OCI-LY1 (cell line): ENCODE data around the gene TRAPPC2L.

Experiments used
- H2AFZ ChIP-seq: fragments of 200-600 bp; sonication (generic), shearing (Covaris generic); 2 replicates; pipeline ENCODE4 v1.6.0; 2014; ENCODE audit warnings: antibody characterized with exemption, mild to moderate bottlenecking, low read length
- H3F3A ChIP-seq: fragments of 200-600 bp; sonication (generic), shearing (Covaris generic); 2 replicates; pipeline ENCODE4 v1.6.0; 2014; ENCODE audit warnings: mild to moderate bottlenecking, antibody characterized with exemption, low read length, moderate library complexity; ENCODE audit not compliant: insufficient read depth
- H3K27ac ChIP-seq: fragments of 200-600 bp; sonication (generic); 2 replicates; pipeline ENCODE4 v1.5.1; 2014; ENCODE audit warnings: low read length, mixed run types, mild to moderate bottlenecking, low read depth; ENCODE audit not compliant: poor library complexity, severe bottlenecking
- H3K27me3 ChIP-seq: fragments of 200-600 bp; sonication (generic); 2 replicates; pipeline ENCODE4 v1.6.0; 2014; ENCODE audit warnings: antibody characterized with exemption, mild to moderate bottlenecking, low read length, moderate library complexity; ENCODE audit not compliant: insufficient read depth
- H3K36me3 ChIP-seq: fragments of 200-600 bp; sonication (generic); 2 replicates; pipeline ENCODE4 v1.6.1; 2014; ENCODE audit warnings: mild to moderate bottlenecking, antibody characterized with exemption, low read length, moderate library complexity, mixed read lengths; ENCODE audit not compliant: insufficient read depth
- H3K4me1 ChIP-seq: fragments of 200-600 bp; sonication (generic); 2 replicates; pipeline ENCODE4 v1.5.1; 2014; ENCODE audit warnings: mild to moderate bottlenecking, low read length, moderate library complexity; ENCODE audit not compliant: insufficient read depth, severe bottlenecking
- H3K4me2 ChIP-seq: fragments of 200-600 bp; sonication (generic), shearing (Covaris generic); 2 replicates; pipeline ENCODE4 v1.6.1; 2014; ENCODE audit warnings: low read length
- H3K4me3 ChIP-seq: fragments of 200-600 bp; sonication (generic); 2 replicates; pipeline ENCODE4 v1.5.1; 2014; ENCODE audit warnings: low read length, low read depth, mild to moderate bottlenecking, mixed read lengths; ENCODE audit not compliant: poor library complexity, severe bottlenecking
- H3K79me2 ChIP-seq: fragments of 200-600 bp; shearing (Covaris generic); 2 replicates; pipeline ENCODE4 v1.6.1; 2016; ENCODE audit warnings: mixed run types, low read length, mixed read lengths; ENCODE audit not compliant: insufficient read depth
- H3K9ac ChIP-seq: fragments of 200-600 bp; sonication (generic), shearing (Covaris generic); 2 replicates; pipeline ENCODE4 v1.6.1; 2014; ENCODE audit warnings: mild to moderate bottlenecking, low read length, mixed read lengths
- H3K9me2 ChIP-seq: fragments of 200-600 bp; sonication (generic), shearing (Covaris generic); 2 replicates; pipeline ENCODE4 v1.6.1; 2014; ENCODE audit warnings: low read depth, mild to moderate bottlenecking, low read length, mixed read lengths
- H3K9me3 ChIP-seq: fragments of 200-600 bp; shearing (Covaris generic); 2 replicates; pipeline ENCODE4 v1.6.1; 2014; ENCODE audit warnings: low read length, mixed read lengths
- H4K20me1 ChIP-seq: fragments of 200-600 bp; sonication (generic), shearing (Covaris generic); 2 replicates; pipeline ENCODE4 v1.6.0; 2016; ENCODE audit warnings: mild to moderate bottlenecking, low read length; ENCODE audit not compliant: insufficient read depth
- CTCF ChIP-seq: fragments of 200-600 bp; sonication (generic), shearing (Covaris generic); IDR thresholded peaks from 2 replicates; pipeline ENCODE4 v1.5.1; 2017; ENCODE audit warnings: mild to moderate bottlenecking, antibody characterized with exemption, low read length, moderate library complexity, mixed read lengths
- EZH2 ChIP-seq: fragments of 200-600 bp; sonication (generic), shearing (Covaris generic); IDR thresholded peaks from 2 replicates; pipeline ENCODE4 v1.8.0; 2017; ENCODE audit warnings: borderline replicate concordance, mixed run types, mild to moderate bottlenecking, antibody characterized with exemption, low read length, moderate library complexity, mixed read lengths

The TRAPPC2L gene

GRCh38 chr16:88897696-88898425 is 40.9 kb downstream of the TRAPPC2L start:
- no peak for TF ChIP-seq CTCF
- TF ChIP-seq EZH2: no peak
- H3K27ac ChIP-seq: no peak overlapping the region
- no peaks in the 10 kb centered on the region for H4K20me1 ChIP-seq
- H2AFZ ChIP-seq: no peak overlapping the region
- no peaks in the 10 kb centered on the region for H3K9me3 ChIP-seq
- no peaks in the 10 kb centered on the region for H3K27me3 ChIP-seq
- H3F3A ChIP-seq: no peaks in the 10 kb centered on the region
- no peaks in the 10 kb centered on the region for H3K4me1 ChIP-seq
- no peaks in the 10 kb centered on the region for H3K79me2 ChIP-seq
- no peak overlapping the region for H3K4me3 ChIP-seq
- no peaks in the 10 kb centered on the region for H3K9me2 ChIP-seq
- H3K9ac ChIP-seq: no peak overlapping the region
- no peak overlapping the region for H3K4me2 ChIP-seq
- peaks cover 7% of the 10 kb centered on the region; the same call in 1 of the 2 replicates for H3K36me3 ChIP-seq

GRCh38 chr16:88899901-88900661 is 43.2 kb downstream of the TRAPPC2L start:
- Histone ChIP-seq H3K4me1 (no peaks in the 10 kb centered on the region), H3K9me3 (no peaks in the 10 kb centered on the region), H4K20me1 (no peaks in the 10 kb centered on the region), H3K27me3 (no peaks in the 10 kb centered on the region), H2AFZ (no peak overlapping the region), H3K9me2 (no peaks in the 10 kb centered on the region), H3K4me2 (no peak overlapping the region), H3K27ac (no peak overlapping the region), H3K79me2 (no peaks in the 10 kb centered on the region), H3K9ac (no peak overlapping the region), H3K36me3 (peaks cover 7% of the 10 kb centered on the region; the same call in 1 of the 2 replicates), H3F3A (no peaks in the 10 kb centered on the region), H3K4me3 (no peak overlapping the region)
- no peak for TF ChIP-seq EZH2
- TF ChIP-seq CTCF: no peak

GRCh38 chr16:88900662-88901052 is 43.7 kb downstream of the TRAPPC2L start:
- Histone ChIP-seq H3K9me3 (no peaks in the 10 kb centered on the region), H3K9me2 (no peaks in the 10 kb centered on the region), H3K4me1 (no peaks in the 10 kb centered on the region), H3K79me2 (no peaks in the 10 kb centered on the region), H3K9ac (no peak overlapping the region), H3K4me3 (no peak overlapping the region), H2AFZ (no peak overlapping the region), H4K20me1 (no peaks in the 10 kb centered on the region), H3K27me3 (no peaks in the 10 kb centered on the region), H3F3A (no peaks in the 10 kb centered on the region), H3K36me3 (peaks cover 7% of the 10 kb centered on the region; the same call in 1 of the 2 replicates), H3K27ac (no peak overlapping the region), H3K4me2 (no peak overlapping the region)
- TF ChIP-seq EZH2: no peak
- TF ChIP-seq CTCF: no peak
